Stomach smooth muscle (tissue), 2 donors: Measurements from ENCODE around the gene TNFAIP1.
A peak's percentile ranks its signal among the peaks of the same experiment; 100 is the strongest.
"Not testable (repeated sequence)": the region's sequence is repeated elsewhere in the genome, so short reads cannot be mapped to it uniquely, and the experiment has no call there.

Source experiments
- H3K27ac ChIP-seq: one replicate; pipeline ENCODE4 v1.7.0; 2013; ENCODE audit warnings: mild to moderate bottlenecking, low read length, inconsistent platforms
- H3K27me3 ChIP-seq, 2 donors: one replicate each; pipeline ENCODE4 v1.7.0; 2013; ENCODE audit warnings: low read length in 2 of 2; ENCODE audit not compliant: insufficient read depth in 2 of 2, control insufficient read depth in 1 of 2
- H3K36me3 ChIP-seq, 2 donors: one replicate each; pipeline ENCODE4 v1.7.0; 2013; ENCODE audit warnings: low read length in 2 of 2; ENCODE audit not compliant: control insufficient read depth in 2 of 2, insufficient read depth in 2 of 2
- H3K4me1 ChIP-seq: one replicate; pipeline ENCODE4 v1.7.0; 2013; ENCODE audit warnings: low read length; ENCODE audit not compliant: control insufficient read depth, insufficient read depth
- H3K4me3 ChIP-seq, 2 donors: one replicate each; pipeline ENCODE4 v1.7.0; 2013; ENCODE audit warnings: low read length in 2 of 2
- H3K9ac ChIP-seq, 2 donors: one replicate each; pipeline ENCODE4 v1.7.0; 2013; ENCODE audit warnings: low read length in 2 of 2, mild to moderate bottlenecking in 1 of 2
- H3K9me3 ChIP-seq, 2 donors: one replicate each; pipeline ENCODE4 v1.7.0; 2013; ENCODE audit warnings: low read length in 2 of 2; ENCODE audit not compliant: control insufficient read depth in 2 of 2
- donor health status: healthy.
- donor health status: Pancreatic carcinoma.

The TNFAIP1 gene

GRCh38 chr17:28338056-28338768 is 2.7 kb downstream of the TNFAIP1 start:
- no peaks in the 10 kb centered on the region for H3K27me3 ChIP-seq
- H3K9ac ChIP-seq, result peak overlapping the region in 1 of 2 donors; percentile 13
- H3K36me3 ChIP-seq, result peaks cover 19 to 30% of the 10 kb centered on the region in 2 donors
- H3K9me3 ChIP-seq, result no peaks in the 10 kb centered on the region
- peak overlapping the region; percentile 26 for H3K27ac ChIP-seq
- H3K4me1 ChIP-seq, result peaks cover 30% of the 10 kb centered on the region
- no peak overlapping the region for H3K4me3 ChIP-seq

GRCh38 chr17:28338769-28339212 is 3.2 kb downstream of the TNFAIP1 start:
- H3K36me3 ChIP-seq, result peaks cover 22 to 34% of the 10 kb centered on the region in 2 donors
- not testable (repeated sequence) for H3K9ac ChIP-seq, H3K9me3 ChIP-seq, H3K27me3 ChIP-seq, H3K27ac ChIP-seq, H3K4me3 ChIP-seq
- peaks cover 25% of the 10 kb centered on the region for H3K4me1 ChIP-seq

GRCh38 chr17:28339431-28339830 is 3.9 kb downstream of the TNFAIP1 start:
- Histone ChIP-seq H3K27ac (no peak overlapping the region), H3K36me3 (peaks cover 26 to 39% of the 10 kb centered on the region in 2 donors), H3K9ac (no peak overlapping the region), H3K4me3 (no peak overlapping the region), H3K27me3 (no peaks in the 10 kb centered on the region), H3K9me3 (no peaks in the 10 kb centered on the region), H3K4me1 (peaks cover 19% of the 10 kb centered on the region)

GRCh38 chr17:28340374-28340773 is 4.8 kb downstream of the TNFAIP1 start:
- no peaks in the 10 kb centered on the region for H3K27me3 ChIP-seq
- no peaks in the 10 kb centered on the region for H3K9me3 ChIP-seq
- no peak overlapping the region for H3K9ac ChIP-seq
- peaks cover 12% of the 10 kb centered on the region for H3K4me1 ChIP-seq
- no peak overlapping the region for H3K27ac ChIP-seq
- H3K36me3 ChIP-seq, result peaks cover 30 to 46% of the 10 kb centered on the region in 2 donors
- H3K4me3 ChIP-seq, result no peak overlapping the region

- peaks cover 4% of the 10 kb centered on the region for H3K4me1 ChIP-seq
- H3K27me3 ChIP-seq, result no peaks in the 10 kb centered on the region
- peaks cover 36 to 57% of the 10 kb centered on the region in 2 donors for H3K36me3 ChIP-seq
- no peak overlapping the region for H3K27ac ChIP-seq
- H3K9me3 ChIP-seq, result no peaks in the 10 kb centered on the region
- H3K9ac ChIP-seq, result no peak overlapping the region
- no peak overlapping the region for H3K4me3 ChIP-seq
Observed at GRCh38 chr17:28341516-28341915, 6.0 kb downstream of the TNFAIP1 start.

GRCh38 chr17:28342313-28342712 is 6.8 kb downstream of the TNFAIP1 start:
- H3K36me3 ChIP-seq, result peaks cover 44 to 65% of the 10 kb centered on the region in 2 donors
- H3K27ac ChIP-seq, result no peak overlapping the region
- no peaks in the 10 kb centered on the region for H3K27me3 ChIP-seq
- no peaks in the 10 kb centered on the region for H3K9me3 ChIP-seq
- no peak overlapping the region for H3K4me3 ChIP-seq
- H3K4me1 ChIP-seq, result peaks cover 3% of the 10 kb centered on the region
- H3K9ac ChIP-seq, result no peak overlapping the region

GRCh38 chr17:28343491-28343932 is 8.0 kb downstream of the TNFAIP1 start:
- H3K36me3 ChIP-seq, result peaks cover 52 to 73% of the 10 kb centered on the region in 2 donors
- H3K27me3 ChIP-seq, result no peaks in the 10 kb centered on the region
- no peak overlapping the region for H3K27ac ChIP-seq
- H3K9ac ChIP-seq, result no peak overlapping the region
- H3K4me3 ChIP-seq, result no peak overlapping the region
- peaks cover 3% of the 10 kb centered on the region for H3K4me1 ChIP-seq
- no peaks in the 10 kb centered on the region for H3K9me3 ChIP-seq

- Histone ChIP-seq H3K4me1 (peaks cover 3% of the 10 kb centered on the region), H3K4me3 (no peak overlapping the region), H3K27ac (no peak overlapping the region), H3K9me3 (no peaks in the 10 kb centered on the region), H3K9ac (no peak overlapping the region), H3K27me3 (no peaks in the 10 kb centered on the region), H3K36me3 (peaks cover 57 to 78% of the 10 kb centered on the region in 2 donors)
Observed at GRCh38 chr17:28344011-28344410, 8.4 kb downstream of the TNFAIP1 start.

GRCh38 chr17:28344435-28344901 is 8.9 kb downstream of the TNFAIP1 start:
- H3K9ac ChIP-seq, result no peak overlapping the region
- no peaks in the 10 kb centered on the region for H3K27me3 ChIP-seq
- H3K36me3 ChIP-seq, result peaks cover 59 to 81% of the 10 kb centered on the region in 2 donors
- no peaks in the 10 kb centered on the region for H3K9me3 ChIP-seq
- no peak overlapping the region for H3K27ac ChIP-seq
- peaks cover 3% of the 10 kb centered on the region for H3K4me1 ChIP-seq
- H3K4me3 ChIP-seq, result no peak overlapping the region

GRCh38 chr17:28345419-28346198 is 10.0 kb downstream of the TNFAIP1 start:
- no peak overlapping the region for H3K27ac ChIP-seq
- H3K27me3 ChIP-seq, result no peaks in the 10 kb centered on the region
- H3K9ac ChIP-seq, result no peak overlapping the region
- peaks cover 65 to 87% of the 10 kb centered on the region in 2 donors for H3K36me3 ChIP-seq
- H3K9me3 ChIP-seq, result no peaks in the 10 kb centered on the region
- H3K4me3 ChIP-seq, result no peak overlapping the region
- peaks cover 3% of the 10 kb centered on the region for H3K4me1 ChIP-seq
